ENCODE results near the gene CFAP410. TPM values are rescaled to one million over a fixed set of nuclear protein-coding genes. Genes with fewer than 3 reads are reported as not detected.

The CFAP410 gene
- total and polyA plus RNA-seq, 2 donors from 2014 or later: 23.3 to 45.3 TPM

GRCh38 chr21:44318489-44319285 is 20.5 kb downstream of the CFAP410 start:
- no peak overlapping the region for H3K4me3 ChIP-seq (ENCODE audit: low read length in 3 of 3)
- no peak for FAIRE-seq
- no peak for DNase-seq
- no peaks in the 10 kb centered on the region for H3K9me3 ChIP-seq (ENCODE audit: control insufficient read depth in 2 of 3, insufficient read depth in 1 of 3, low read length in 3 of 3)
- no peak overlapping the region for H3K27ac ChIP-seq (ENCODE audit: low read depth in 2 of 2, low read length in 2 of 2)
- no peaks in the 10 kb centered on the region for H3K4me1 ChIP-seq (ENCODE audit: control insufficient read depth in 2 of 3, insufficient read depth in 2 of 3, low read depth in 1 of 3, low read length in 3 of 3)
- H3K27me3 ChIP-seq (ENCODE audit: control insufficient read depth, insufficient read depth, low read length): no peaks in the 10 kb centered on the region
- H3K9ac ChIP-seq (ENCODE audit: low read length in 3 of 3): no peak overlapping the region
- peaks cover 0 to 33% (median 15%) of the 10 kb centered on the region in 3 donors for H3K36me3 ChIP-seq (ENCODE audit: control insufficient read depth in 2 of 3, insufficient read depth in 3 of 3, low read length in 3 of 3)
- no peak for TF ChIP-seq CTCF (IDR thresholded peaks at IDR 0.05; ENCODE audit: borderline replicate concordance, extremely low read depth, insufficient read depth)
- intact Hi-C loops (cut with DNase I): no loop called here

GRCh38 chr21:44317871-44318270 is 21.3 kb downstream of the CFAP410 start:
- no peak for TF ChIP-seq CTCF (IDR thresholded peaks at IDR 0.05; ENCODE audit: borderline replicate concordance, extremely low read depth, insufficient read depth)
- H3K9ac ChIP-seq (ENCODE audit: low read length in 3 of 3): no peak overlapping the region
- no peak for DNase-seq
- intact Hi-C loops (cut with DNase I): no loop called here
- no peak overlapping the region for H3K4me3 ChIP-seq (ENCODE audit: low read length in 3 of 3)
- no peaks in the 10 kb centered on the region for H3K4me1 ChIP-seq (ENCODE audit: control insufficient read depth in 2 of 3, insufficient read depth in 2 of 3, low read depth in 1 of 3, low read length in 3 of 3)
- no peak overlapping the region for H3K27ac ChIP-seq (ENCODE audit: low read depth in 2 of 2, low read length in 2 of 2)
- no peaks in the 10 kb centered on the region for H3K9me3 ChIP-seq (ENCODE audit: control insufficient read depth in 2 of 3, insufficient read depth in 1 of 3, low read length in 3 of 3)
- peaks cover 0 to 39% (median 14%) of the 10 kb centered on the region in 3 donors for H3K36me3 ChIP-seq (ENCODE audit: control insufficient read depth in 2 of 3, insufficient read depth in 3 of 3, low read length in 3 of 3)
- no peak for FAIRE-seq
- H3K27me3 ChIP-seq (ENCODE audit: control insufficient read depth, insufficient read depth, low read length): no peaks in the 10 kb centered on the region

GRCh38 chr21:44317241-44317782 is 21.9 kb downstream of the CFAP410 start:
- Histone ChIP-seq H3K4me1 (ENCODE audit: control insufficient read depth in 2 of 3, insufficient read depth in 2 of 3, low read depth in 1 of 3, low read length in 3 of 3) (no peaks in the 10 kb centered on the region), H3K27me3 (ENCODE audit: control insufficient read depth, insufficient read depth, low read length) (no peaks in the 10 kb centered on the region), H3K36me3 (ENCODE audit: control insufficient read depth in 2 of 3, insufficient read depth in 3 of 3, low read length in 3 of 3) (peaks cover 0 to 39% (median 15%) of the 10 kb centered on the region in 3 donors), H3K4me3 (ENCODE audit: low read length in 3 of 3) (no peak overlapping the region), H3K9ac (ENCODE audit: low read length in 3 of 3) (no peak overlapping the region), H3K27ac (ENCODE audit: low read depth in 2 of 2, low read length in 2 of 2) (no peak overlapping the region), H3K9me3 (ENCODE audit: control insufficient read depth in 2 of 3, insufficient read depth in 1 of 3, low read length in 3 of 3) (no peaks in the 10 kb centered on the region)
- DNase-seq (no peak), FAIRE-seq (no peak)
- no peak for TF ChIP-seq CTCF (IDR thresholded peaks at IDR 0.05; ENCODE audit: borderline replicate concordance, extremely low read depth, insufficient read depth)
- intact Hi-C loops (cut with DNase I): no loop called here

All from kidney (tissue), 14 donors.